ENCODE data around the gene IDI2.

IDI2 gene

DNA sequence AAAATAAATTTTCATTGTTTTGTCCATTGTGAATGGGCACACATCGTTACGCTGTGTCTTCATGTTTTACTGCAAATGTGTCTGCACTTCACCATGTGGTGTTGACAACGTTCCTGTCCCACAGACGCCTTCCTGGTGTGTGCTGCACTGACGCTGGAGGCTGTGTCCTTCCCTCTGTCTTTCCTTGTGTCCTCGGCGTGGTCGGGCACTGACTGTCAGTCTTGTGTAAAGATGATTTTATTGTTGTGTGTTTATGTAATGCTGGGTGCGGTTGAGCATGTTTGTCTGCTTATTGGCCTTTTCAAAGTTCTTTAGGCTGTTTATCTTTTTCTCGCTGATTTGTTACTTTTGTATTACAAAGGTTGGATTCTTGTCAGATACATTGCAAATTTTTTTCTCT lies 18.1 kb downstream of the IDI2 start:
- no peak for DNase-seq (ENCODE audit: low read depth in 2 of 2)

DNA sequence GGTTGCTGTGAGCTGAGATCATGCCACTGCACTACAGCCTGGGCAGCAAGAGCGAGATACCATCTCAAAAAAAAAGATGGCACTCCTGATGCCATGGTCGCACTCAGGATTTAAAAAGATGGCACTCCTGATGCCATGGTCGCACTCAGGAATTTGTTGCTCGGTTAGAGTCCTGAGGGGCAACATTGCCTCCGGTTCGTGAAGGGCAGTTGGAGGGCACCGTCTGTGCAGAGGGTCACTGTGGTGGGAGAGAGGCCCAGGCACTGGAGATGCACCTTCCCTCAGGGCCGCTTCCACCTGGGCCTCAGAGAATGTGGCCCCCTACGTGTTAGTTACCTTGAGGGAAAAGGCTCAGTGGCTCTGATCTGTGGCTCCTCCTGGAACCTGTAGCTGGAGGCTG lies 19.1 kb downstream of the IDI2 start:
- no peak for DNase-seq (ENCODE audit: low read depth in 2 of 2)

DNA sequence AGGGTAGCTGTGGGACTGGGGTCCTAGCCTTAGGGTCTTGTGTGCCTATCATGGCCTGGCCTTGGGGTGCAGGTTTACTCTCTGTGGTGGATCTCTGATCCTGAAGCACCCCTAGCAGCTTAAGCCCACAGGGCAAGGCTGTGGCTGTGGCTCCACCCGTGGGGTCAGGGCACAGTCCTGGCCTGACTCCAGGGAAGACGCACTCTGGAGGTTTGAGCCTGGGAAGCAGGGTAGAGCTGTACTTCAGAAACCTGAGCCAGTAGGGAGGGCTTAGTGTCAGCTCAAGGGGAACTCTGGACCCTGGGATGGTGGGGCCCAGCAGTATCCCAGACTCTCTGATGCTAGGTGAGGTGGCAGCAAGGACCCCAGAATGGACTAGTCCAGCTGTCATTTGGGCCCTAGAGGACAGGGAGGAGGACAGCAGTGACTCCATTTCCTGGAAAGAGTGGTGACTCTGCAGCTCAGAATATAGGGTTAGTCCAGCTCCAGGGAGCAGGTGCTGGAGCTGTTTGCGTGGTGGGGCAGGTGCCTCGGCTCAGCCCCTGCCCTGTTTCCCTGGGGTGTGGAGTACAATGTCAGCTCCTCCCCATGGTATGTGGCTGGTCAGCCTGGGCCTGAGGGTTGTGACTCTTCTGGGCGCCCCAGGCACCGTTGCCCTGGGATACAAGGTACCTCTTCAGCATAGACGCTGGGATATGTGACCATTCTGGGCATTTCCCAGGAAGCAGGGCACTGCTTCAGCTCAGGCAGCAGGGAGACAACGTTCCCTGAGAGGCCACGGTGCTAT lies 21.6 kb downstream of the IDI2 start:
- no peak for DNase-seq (ENCODE audit: low read depth in 2 of 2)

DNA sequence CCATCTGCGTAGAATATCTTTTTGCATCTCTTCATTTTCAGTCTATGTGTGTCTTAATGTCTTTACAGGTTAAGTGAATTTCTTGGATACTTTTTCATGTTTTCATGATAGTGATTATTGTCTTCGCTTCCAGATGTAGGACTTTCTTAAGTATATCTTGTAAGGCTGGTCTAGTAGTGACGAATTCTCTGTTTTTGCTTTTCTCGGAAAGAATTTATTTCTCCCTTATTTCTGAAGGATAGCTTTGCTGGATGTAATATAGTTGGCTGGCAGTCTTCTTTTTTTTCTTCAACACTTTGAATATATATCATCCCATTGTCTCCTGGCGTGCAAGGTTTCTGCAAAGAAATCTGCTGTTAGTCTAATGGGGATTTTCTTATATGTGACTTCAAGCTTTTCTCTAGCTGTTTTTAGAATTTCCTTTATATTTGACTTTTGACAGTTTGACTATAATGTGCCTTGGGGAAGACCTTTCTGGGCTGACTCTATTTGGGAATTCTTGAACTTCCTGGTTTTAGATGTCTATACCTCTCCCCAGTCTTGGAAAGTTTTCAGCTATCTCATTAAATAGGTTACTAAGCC lies 23.1 kb downstream of the IDI2 start:
- no peak for DNase-seq (ENCODE audit: low read depth in 2 of 2)

DNA sequence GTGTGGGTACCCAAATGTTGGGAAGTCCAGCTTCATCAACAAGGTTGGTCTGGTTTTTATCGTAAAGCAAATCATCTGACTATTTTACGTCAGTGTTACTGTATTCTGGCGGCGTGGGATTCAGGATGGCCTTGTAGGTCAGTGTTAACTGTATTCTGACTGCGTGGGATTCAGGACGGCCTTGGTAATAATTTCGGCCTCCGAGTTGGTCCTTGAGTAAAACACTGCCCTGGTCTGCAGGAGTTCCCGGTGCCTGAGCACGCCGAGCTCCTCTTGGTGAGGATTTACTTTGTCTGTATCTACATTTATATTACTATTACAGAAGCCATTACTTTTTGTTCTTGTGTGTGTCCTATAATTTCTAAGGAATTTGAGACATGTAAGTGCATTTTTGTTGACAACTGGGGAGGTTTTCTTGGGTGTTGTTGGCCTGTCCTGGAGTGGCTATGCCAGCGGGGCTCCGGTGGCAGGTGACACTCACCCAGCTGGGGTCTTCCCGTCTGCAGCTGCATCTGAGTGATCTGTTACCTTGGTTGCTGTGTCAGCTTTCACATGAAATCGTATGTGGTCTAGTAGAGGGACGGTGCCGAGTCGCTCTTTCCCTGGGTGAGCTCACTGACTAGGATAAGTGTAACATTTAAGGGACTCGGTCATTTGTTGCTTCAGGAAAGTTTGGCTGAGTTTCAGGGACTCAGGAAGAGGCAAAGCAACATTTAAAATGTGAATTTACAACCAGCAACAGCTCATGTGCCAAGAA lies 28.2 kb downstream of the IDI2 start:
- DNase-seq (ENCODE audit: low read depth in 2 of 2): no peak

DNA sequence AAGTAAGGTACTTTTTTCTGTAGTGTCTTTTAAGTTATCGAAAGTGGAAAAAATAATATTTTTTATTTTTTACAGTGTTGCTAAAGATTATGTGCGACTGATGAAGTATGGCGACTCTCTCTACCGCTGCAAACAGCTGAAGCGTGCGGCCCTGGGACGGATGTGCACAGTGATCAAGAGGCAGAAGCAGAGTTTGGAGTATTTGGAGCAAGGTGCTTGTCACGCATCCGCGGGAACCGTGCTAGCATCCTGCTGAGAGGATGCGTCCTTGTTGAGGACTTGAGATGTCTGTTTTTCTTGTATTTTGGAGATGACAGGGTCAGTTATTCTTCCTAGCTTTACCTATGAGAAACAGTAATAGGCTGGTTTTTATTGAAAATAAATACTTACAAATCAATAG lies 29.6 kb downstream of the IDI2 start:
- no peak for DNase-seq (ENCODE audit: low read depth in 2 of 2)

DNA sequence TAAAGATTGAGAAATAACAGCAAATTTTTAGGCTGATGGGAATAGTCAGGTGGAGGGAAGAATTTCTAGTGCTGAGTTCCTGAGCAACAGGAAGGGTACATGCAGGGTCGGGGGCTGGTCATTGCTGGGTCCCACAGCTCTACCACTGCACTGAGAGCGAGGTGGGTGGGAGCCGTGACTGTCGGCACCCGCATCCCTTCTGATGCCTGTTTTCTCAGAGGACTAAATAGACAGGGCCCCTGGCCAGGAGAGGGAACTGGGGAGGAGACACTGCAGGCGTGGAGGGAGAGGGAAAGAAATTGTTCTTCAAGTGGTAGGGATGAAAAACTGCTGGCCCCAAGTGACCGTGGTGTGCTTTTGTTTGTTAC lies 30.1 kb downstream of the IDI2 start:
- DNase-seq (ENCODE audit: low read depth in 2 of 2): no peak

DNA sequence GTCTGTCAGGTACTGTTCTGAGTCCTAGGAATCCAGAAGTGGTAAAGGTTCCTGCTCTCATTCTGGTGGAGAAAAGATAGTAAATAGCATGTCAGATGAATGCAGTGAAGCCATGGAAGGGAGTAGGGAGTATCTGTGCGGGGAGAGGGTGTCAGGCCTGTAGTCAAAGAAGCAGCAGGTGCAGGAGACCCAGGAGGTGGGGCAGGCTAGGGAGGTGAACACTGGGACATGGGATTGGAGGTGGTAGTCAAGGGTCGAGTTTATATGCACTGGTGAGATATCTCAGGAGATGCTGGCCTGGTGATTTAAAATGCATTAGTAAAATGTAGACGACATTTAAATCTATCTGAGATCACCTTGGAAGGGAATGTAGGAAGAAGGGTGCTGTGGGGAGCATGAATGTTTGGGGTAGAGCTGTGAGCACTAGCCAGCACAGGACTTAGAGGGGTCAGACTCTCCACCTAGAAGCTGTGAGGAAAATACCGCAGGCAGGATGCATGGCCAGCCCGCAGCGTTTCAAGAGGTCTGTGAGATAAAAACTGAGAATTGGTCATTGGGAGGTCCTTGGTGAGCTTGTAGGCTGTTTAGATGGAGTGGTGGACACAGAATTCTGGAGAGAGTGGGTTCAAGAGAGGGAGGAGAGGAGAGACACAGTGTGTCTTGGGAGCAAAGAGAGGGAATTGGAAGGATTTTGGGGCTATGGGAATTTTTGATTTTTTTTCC lies 30.7 kb downstream of the IDI2 start:
- no peak for DNase-seq (ENCODE audit: low read depth in 2 of 2)

DNA sequence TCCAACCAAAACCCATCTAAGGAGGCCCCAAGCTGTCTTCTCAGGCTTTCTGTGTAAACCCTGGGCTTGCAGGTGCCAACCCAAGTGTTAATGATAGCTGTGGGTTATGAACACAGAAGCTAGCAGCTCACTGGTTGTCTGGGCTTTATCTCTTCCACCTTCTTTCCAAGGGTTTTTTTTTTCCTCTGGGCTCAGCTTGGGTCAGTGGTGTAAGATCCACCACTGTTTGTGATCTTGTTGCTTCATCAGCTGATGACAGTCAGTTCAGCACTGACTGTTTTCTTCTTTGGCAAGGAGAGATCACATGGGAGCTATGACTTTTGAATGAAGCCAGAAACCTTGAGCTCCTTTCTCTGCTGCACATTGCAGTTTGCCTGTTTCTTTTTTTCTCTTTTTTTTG lies 32.8 kb downstream of the IDI2 start:
- no peak for DNase-seq (ENCODE audit: low read depth in 2 of 2)

DNA sequence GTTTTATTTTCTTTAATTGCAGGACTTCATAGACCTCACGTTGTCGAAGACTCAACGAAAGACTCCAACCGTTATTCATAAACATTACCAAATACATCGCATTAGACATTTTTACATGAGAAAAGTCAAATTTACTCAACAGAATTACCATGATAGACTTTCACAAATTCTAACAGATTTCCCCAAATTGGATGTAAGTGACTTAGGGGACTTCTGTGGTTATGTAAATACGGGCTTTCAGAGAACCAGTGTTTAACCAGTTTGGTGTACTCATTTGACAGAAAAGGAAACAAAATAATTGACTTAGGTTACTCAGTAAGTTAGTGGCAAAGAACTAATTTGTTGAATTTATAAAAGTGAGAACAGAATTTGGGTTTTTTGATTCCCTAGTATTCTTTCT lies 33.2 kb downstream of the IDI2 start:
- no peak for DNase-seq (ENCODE audit: low read depth in 2 of 2)

DNA sequence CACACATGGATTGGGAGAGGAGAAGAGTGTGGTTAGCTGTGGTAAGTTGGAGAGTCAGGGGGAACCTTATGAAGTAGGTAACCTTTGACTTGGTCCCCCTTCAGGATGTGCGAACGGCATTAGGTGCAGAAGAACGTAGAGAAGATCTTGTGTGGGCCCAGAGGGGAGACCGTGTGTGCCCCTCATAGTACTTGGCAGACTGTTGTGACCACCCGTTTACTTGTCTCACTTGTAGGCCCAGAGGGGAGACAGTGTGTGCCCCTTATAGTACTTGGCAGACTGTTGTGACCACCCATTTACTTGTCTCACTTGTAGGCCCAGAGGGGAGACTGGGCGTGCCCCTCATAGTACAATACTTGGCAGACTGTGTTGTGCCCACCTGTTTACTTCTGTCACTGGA lies 34.9 kb downstream of the IDI2 start:
- DNase-seq (ENCODE audit: low read depth in 2 of 2): no peak

DNA sequence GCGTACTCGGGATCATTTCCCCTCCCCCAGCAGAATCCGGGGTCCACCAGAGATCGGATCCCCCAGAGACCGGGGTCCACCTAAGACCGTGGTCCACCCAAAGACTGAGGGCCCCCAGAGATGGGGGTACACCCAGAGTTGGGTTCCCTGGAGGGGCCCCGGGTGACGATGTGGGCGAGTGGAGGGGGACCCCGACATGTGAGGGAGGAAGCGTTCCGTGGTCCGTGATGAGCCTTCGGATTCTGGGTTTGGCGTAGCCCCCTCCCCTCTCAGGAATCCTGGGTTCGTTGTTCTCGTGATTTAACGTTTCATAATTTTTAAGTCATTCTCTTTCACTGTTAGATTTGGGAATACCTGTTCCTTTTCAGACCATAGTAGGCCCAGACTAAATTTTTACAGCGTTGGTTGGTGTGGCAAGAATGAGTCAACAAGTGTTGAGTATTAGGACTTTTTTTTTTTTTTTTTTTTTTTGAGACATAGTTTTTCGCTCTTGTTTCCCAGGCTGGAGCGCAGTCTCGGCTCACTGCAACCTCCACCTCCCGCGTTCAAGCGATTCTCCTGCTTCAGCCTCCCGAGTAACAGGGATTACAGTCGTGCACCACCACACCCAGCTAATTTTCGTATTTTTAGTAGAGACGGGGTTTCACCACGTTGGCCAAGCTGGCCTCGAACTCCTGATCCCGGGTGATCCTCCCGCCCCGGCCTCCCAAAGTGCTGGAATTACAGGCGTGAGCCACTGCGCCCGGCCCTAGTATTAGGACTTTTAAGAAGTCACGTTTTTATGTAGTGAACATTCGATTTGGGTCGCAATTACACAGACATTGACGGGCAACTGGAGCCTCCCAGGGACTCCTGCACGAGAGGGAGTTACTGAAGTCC lies 36.8 kb downstream of the IDI2 start:
- peak; percentile 6 to 30 for DNase-seq (ENCODE audit: low read depth in 2 of 2)

DNA sequence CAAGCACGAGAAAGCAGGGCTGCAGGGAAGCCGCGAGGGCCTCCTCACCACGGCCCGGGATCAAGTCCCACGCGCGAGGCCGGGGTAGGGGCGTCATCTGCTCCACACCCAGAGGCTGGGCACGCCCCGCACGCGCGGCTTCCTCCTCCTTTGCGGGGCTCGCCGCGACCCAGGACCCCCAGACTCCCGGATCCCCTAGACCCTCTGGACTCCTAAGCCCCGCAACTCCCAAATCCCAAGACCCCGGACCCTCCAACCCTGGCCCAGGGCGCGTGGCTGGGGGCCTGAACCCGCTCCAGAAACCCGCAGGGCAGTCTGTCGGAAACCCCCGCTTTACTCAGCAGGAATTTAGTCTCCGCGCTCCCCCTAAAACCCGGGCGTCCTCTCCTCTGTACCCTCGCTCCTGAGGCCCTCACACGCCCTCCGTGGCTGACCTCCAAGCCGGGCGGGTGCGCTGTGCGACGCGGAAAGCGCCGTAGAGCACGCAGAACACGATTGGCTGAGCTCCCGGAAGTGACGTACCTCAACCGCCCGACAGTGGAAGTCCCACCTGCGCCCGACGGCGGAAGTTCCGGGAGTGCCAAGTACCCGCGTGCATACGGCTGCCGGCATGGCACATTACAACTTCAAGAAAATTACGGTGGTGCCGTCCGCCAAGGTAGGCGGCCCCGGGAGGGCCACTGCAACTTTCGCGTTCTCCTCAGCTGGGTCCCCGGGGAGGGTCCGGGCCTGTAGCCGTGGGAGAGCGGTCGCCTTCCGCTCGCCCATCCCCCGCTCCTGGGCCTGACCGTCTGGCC lies 37.6 kb downstream of the IDI2 start, which contains the start of gene GTPBP4:
GTPBP4 (plus strand) TSS at position 565 of the 797 bp plus-strand sequence; CDS start at position 611, 46 bp downstream.
- peak; percentile 92 to 96 for DNase-seq (ENCODE audit: low read depth in 2 of 2)

DNA sequence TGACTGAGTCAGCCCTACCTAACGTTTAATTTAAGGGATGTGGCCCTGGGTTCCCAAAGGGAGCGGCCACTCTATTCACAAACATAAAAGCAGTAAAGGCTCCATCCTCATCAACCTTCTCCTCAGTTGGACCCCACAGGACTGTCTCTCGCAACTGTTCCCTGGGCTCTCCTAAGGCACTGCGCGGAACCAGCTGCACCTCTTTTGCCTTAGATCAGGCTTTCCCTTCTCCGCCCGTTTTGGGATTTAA lies 38.1 kb downstream of the IDI2 start:
- DNase-seq (ENCODE audit: low read depth in 2 of 2): no peak

DNA sequence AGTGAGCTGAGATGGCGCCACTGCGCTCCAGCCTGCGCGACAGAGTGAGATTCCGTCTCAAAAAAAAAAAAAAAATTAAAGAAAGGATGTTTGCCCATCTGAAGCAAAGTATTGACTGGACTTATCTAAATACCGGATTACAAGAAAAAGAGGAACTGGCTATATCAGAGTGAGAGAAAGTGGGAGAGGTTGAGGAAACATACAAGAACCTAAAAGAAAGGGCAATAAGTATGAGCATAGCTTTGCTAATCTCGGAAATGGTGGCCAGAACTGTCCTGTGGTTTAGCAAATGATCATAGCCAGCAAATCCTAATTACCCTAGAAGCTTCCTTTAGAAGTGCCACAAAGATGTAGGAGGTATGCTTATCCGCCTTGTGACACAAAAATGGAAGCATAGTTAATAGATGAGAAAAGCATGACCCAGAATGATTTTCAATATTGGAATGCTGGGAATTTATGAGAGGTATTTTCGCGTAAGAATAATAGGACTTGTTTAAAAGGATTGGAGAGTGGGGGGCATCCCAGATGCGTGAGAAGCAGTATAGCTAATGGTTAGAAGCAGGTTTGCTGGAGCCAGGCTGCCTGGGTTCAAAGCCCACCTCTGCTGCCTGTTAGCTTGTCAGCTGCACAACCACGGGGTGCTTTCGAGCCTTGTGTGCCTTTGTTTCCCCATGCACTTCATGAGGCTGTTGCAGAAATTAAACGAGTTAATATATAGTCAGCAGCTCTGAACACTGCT lies 38.6 kb downstream of the IDI2 start:
- no peak for DNase-seq (ENCODE audit: low read depth in 2 of 2)

DNA sequence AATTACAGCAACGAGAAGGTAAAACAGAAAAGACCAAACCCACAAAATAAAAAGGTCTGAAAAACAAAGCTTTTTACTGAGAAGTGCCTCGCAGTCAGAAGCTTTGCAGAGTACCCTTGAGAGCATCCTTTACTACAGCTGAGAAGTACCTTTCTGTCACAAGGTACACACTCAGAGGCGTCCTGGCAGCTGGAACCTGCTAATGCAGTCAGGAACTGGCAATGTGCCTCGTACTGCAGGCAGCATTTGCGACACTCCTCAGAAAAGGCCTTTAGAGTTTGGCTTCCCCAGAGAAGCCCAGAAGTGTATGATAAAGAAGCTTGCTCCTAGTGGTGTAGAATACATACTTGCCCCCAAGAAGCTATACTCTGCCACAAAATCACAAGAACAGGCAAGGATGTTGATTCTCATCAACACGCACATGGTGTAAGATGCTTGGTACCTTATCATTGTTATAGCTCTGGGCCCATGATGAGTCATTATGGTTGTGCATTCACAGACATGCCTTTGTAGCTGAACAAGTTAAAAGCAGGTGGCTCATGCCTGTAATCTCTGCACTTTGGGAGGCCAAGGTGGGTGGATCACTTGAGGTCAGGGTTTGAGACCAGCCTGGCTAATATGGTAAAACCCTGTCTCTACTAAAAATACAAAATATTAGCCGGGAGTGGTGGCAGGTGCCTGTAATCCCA lies 39.4 kb downstream of the IDI2 start:
- no peak for DNase-seq (ENCODE audit: low read depth in 2 of 2)

DNA sequence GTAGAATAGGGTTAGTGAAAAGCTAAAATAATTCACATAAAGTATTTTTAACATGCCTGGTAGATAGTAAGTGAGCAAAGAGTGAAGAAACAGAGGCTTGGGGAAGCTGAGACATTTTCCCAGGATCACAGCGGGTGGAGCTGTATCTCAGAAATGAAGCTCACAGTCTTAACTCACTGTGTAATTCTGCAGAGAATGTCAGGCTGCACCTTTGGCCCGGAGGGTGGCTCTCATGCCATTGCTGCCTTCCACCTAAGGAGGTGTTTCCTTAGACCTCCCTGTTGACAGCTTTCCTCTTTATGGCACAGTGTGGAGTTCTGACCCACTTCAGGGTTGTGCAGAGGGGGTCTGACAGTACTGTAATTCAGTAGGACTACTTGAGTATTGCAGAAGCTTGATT lies 40.3 kb downstream of the IDI2 start:
- no peak for DNase-seq (ENCODE audit: low read depth in 2 of 2)

DNA sequence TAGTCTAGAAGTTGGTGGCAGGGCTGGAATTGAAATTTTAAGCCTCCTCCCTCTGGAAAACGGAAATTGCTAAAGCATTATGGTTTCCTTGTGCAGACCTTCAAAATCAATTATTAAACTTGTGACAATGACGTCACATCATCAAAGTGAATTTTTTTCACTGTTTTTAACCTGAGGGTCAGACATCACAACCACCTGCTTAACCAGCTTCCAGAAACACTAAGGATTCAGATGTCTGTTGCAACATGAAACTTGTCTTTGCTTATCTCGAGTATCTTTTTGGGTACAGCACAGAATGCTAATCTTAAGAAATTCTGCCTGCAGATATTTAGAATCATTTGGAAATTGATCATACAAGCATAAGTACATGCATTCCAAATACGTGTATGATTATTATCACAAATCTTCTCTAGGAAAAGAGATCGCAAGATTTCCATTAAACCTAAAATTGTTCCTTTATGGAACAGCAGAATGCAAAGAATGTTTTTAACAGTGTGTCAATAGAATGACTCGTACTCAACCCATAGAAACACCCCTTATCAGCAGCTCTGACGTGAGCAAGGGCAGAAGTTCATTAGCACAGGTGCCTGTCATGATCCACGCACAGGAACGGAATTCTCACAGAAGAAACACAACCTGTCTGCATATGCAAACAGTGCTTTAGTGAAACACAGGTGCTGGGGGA lies 41.5 kb downstream of the IDI2 start:
- DNase-seq (ENCODE audit: low read depth in 2 of 2): no peak

DNA sequence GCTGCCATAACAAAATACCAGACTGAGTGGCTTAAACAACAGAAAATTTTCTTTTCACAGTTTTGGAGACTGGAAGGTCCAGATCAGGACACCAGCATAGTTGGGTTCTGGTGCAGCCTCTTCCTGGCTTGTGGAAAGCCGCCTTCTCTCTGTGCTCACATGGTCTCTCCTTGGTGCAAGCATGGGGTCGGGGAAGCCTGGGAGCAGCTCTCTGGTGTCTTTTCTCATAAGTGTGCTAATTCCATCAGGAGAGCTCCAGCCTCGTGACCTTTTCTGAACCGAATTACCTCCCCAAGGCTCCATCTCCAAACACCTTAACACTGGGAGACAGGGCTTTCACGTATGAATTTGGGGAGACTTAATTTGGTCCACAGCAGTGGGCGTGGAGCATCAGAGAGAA lies 42.3 kb downstream of the IDI2 start:
- DNase-seq (ENCODE audit: low read depth in 2 of 2): no peak
